Suprapubic skin (tissue), 4 donors: Measurements from ENCODE around the gene ABHD3.

Experiments
- CTCF ChIP-seq, 2 donors: fragments of 200-600 bp in 1 of 2; fragments of 450-650 bp in 1 of 2; sonication (generic) in 1 of 2; IDR thresholded peaks; one replicate each; pipeline ENCODE4 v1.5.1; 2016 to 2019; ENCODE audit warnings: antibody characterized with exemption in 2 of 2, mild to moderate bottlenecking in 1 of 2, moderate library complexity in 1 of 2
- EP300 ChIP-seq: sonication (generic); formaldehyde crosslinking; IDR thresholded peaks from one replicate; pipeline ENCODE4 v1.6.1; 2017; ENCODE audit warnings: antibody characterized with exemption
- POLR2A ChIP-seq, 2 donors: fragments of 450-650 bp; IDR thresholded peaks; one replicate each; pipeline ENCODE4 v1.6.1; 2017; ENCODE audit warnings: antibody characterized with exemption in 2 of 2, mild to moderate bottlenecking in 2 of 2, moderate library complexity in 2 of 2
- POLR2AphosphoS5 ChIP-seq, 3 donors: sonication (generic); formaldehyde crosslinking; IDR thresholded peaks; one replicate each; pipeline ENCODE4 v1.6.1; 2017; ENCODE audit warnings: antibody characterized with exemption in 3 of 3

GRCh38 chr18:21701621-21702020 lies 3.0 kb downstream of the ABHD3 start:
- TF ChIP-seq CTCF (IDR thresholded peaks at IDR 0.05) = no peak
- TF ChIP-seq POLR2A (IDR thresholded peaks at IDR 0.05) = no peak
- TF ChIP-seq POLR2AphosphoS5 (IDR thresholded peaks at IDR 0.05) = no peak
- no peak for TF ChIP-seq EP300
